GM12872 (cell line): Measurements from ENCODE around the gene FTSJ3.

ENCODE experiments used
- CTCF ChIP-seq: IDR thresholded peaks from 3 replicates; pipeline ENCODE4 v1.5.1; 2011; ENCODE audit warnings: low read depth, mild to moderate bottlenecking, low read length, moderate library complexity; ENCODE audit not compliant: insufficient read depth

Gene FTSJ3

GRCh38 chr17:63854709-63855108, 27.2 kb upstream of the FTSJ3 start:
- no peak for TF ChIP-seq CTCF

- no peak for TF ChIP-seq CTCF
Observed at GRCh38 chr17:63853260-63853659, 25.8 kb upstream of the FTSJ3 start.

GRCh38 chr17:63850401-63850800, 22.9 kb upstream of the FTSJ3 start:
- no peak for TF ChIP-seq CTCF

GRCh38 chr17:63848834-63849689, 21.6 kb upstream of the FTSJ3 start:
- peak; percentile 67 for TF ChIP-seq CTCF

GRCh38 chr17:63847525-63848249, 20.2 kb upstream of the FTSJ3 start:
- no peak for TF ChIP-seq CTCF

- no peak for TF ChIP-seq CTCF
Observed at GRCh38 chr17:63845509-63845908, 18.0 kb upstream of the FTSJ3 start.

- TF ChIP-seq CTCF = no peak
Observed at GRCh38 chr17:63843910-63844677, 16.6 kb upstream of the FTSJ3 start.
